ENCODE data around the gene TOR1AIP1.

DNA sequence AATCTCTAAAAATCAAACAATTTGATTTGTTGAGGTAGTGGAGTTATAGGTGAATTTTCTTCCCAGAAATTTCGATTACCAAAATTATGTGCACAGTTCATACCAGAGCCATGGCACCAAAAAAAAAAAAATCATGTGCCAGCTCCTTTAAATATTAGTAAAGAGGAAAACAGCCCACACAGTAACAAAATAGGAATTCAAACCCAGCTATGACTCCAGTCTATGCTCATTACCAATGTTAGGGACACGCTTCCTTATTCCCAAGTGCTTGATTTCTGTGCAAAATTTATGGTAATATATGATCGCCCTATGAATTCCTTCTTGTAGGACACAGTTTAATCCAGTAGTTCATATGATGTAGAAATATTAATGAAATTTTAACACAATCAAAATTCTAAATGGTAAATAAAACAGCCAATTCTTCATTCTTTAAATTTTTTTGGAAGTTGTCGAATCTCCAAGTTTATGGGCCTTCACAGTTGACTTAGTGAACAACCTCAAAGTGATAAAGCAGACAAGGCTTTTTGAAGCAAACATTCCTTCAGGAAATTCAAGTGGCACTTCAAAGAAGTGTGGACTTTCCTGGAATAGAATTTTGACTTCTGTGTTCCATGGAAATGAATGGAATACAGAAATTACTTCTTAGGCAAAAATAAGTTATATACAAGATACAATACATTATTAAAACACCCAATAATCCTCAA lies 6.3 kb upstream of the TOR1AIP1 start:
- TF ChIP-seq POLR2A (IDR thresholded peaks at IDR 0.05): no peak
- TF ChIP-seq CTCF (IDR thresholded peaks at IDR 0.05): no peak
- no peak for TF ChIP-seq POLR2AphosphoS5 (IDR thresholded peaks at IDR 0.05)
- no peak for TF ChIP-seq EP300 (IDR thresholded peaks at IDR 0.05)
